ENCODE data around the gene OR10C1.

DNA sequence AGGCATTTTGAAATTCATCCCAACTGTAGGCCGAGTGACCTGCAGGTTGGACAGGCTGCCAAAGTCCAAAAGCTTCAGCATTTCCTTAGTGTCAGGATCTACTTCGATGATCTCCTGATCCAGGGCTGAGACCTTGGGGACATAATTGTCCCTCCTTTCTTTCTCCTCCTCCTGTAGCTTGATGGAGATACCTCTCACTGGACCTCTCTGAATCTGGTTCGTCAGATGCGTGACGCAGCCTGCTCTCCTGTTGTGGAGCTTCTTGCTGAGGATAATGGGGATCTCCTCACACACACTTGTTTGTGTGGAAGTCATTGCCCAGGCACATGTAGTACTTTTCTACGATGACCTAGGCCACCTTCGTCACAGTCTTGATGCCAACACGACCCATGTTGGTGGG is 50.2 kb downstream of the OR10C1 start:
- TF ChIP-seq, protein P1, sequence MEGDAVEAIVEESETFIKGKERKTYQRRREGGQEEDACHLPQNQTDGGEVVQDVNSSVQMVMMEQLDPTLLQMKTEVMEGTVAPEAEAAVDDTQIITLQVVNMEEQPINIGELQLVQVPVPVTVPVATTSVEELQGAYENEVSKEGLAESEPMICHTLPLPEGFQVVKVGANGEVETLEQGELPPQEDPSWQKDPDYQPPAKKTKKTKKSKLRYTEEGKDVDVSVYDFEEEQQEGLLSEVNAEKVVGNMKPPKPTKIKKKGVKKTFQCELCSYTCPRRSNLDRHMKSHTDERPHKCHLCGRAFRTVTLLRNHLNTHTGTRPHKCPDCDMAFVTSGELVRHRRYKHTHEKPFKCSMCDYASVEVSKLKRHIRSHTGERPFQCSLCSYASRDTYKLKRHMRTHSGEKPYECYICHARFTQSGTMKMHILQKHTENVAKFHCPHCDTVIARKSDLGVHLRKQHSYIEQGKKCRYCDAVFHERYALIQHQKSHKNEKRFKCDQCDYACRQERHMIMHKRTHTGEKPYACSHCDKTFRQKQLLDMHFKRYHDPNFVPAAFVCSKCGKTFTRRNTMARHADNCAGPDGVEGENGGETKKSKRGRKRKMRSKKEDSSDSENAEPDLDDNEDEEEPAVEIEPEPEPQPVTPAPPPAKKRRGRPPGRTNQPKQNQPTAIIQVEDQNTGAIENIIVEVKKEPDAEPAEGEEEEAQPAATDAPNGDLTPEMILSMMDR (tag by site-specific recombination; IDR thresholded peaks at IDR 0.05), result no peak
- no peak for TF ChIP-seq BCL11B (tag by site-specific recombination; IDR thresholded peaks at IDR 0.05; ENCODE audit: low read depth)
- no peak for TF ChIP-seq ZSCAN30 (tag by site-specific recombination; IDR thresholded peaks at IDR 0.05)
- TF ChIP-seq, protein P2, sequence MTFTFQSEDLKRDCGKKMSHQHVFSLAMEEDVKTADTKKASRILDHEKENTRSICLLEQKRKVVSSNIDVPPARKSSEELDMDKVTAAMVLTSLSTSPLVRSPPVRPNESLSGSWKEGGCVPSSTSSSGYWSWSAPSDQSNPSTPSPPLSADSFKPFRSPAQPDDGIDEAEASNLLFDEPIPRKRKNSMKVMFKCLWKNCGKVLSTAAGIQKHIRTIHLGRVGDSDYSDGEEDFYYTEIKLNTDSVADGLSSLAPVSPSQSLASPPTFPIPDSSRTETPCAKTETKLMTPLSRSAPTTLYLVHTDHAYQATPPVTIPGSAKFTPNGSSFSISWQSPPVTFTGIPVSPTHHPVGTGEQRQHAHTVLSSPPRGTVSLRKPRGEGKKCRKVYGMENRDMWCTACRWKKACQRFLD (tag by site-specific recombination; IDR thresholded peaks at IDR 0.05), result no peak
- TF ChIP-seq ZBTB20 (tag by site-specific recombination; IDR thresholded peaks at IDR 0.05), result no peak
- TF ChIP-seq SALL2 (tag by site-specific recombination; IDR thresholded peaks at IDR 0.05; ENCODE audit: borderline replicate concordance), result no peak
- TF ChIP-seq ZNF274 (IDR thresholded peaks at IDR 0.05; ENCODE audit: low read length), result no peak
- no peak for TF ChIP-seq ZNF274 (tag by site-specific recombination; IDR thresholded peaks at IDR 0.05; ENCODE audit: borderline replicate concordance)
- TF ChIP-seq ZNF155 (tag by site-specific recombination; IDR thresholded peaks at IDR 0.05), result no peak
- TF ChIP-seq, protein P3, sequence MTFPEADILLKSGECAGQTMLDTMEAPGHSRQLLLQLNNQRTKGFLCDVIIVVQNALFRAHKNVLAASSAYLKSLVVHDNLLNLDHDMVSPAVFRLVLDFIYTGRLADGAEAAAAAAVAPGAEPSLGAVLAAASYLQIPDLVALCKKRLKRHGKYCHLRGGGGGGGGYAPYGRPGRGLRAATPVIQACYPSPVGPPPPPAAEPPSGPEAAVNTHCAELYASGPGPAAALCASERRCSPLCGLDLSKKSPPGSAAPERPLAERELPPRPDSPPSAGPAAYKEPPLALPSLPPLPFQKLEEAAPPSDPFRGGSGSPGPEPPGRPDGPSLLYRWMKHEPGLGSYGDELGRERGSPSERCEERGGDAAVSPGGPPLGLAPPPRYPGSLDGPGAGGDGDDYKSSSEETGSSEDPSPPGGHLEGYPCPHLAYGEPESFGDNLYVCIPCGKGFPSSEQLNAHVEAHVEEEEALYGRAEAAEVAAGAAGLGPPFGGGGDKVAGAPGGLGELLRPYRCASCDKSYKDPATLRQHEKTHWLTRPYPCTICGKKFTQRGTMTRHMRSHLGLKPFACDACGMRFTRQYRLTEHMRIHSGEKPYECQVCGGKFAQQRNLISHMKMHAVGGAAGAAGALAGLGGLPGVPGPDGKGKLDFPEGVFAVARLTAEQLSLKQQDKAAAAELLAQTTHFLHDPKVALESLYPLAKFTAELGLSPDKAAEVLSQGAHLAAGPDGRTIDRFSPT (tag by site-specific recombination; IDR thresholded peaks at IDR 0.05), result no peak
- TF ChIP-seq, protein P4, sequence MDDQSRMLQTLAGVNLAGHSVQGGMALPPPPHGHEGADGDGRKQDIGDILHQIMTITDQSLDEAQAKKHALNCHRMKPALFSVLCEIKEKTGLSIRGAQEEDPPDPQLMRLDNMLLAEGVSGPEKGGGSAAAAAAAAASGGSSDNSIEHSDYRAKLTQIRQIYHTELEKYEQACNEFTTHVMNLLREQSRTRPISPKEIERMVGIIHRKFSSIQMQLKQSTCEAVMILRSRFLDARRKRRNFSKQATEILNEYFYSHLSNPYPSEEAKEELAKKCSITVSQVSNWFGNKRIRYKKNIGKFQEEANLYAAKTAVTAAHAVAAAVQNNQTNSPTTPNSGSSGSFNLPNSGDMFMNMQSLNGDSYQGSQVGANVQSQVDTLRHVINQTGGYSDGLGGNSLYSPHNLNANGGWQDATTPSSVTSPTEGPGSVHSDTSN (CRISPR knock-in tag; IDR thresholded peaks at IDR 0.05), result no peak
- TF ChIP-seq ZNF629 (tag by site-specific recombination; IDR thresholded peaks at IDR 0.05), result no peak
- no peak for TF ChIP-seq ZBTB21 (tag by site-specific recombination; IDR thresholded peaks at IDR 0.05)

Data from HEK293 (cell line).